GM12865 (cell line): Measurements from ENCODE around the gene SERPINB11.

ENCODE experiments used
- DNase-seq: peaks from one replicate; pipeline ENCODE4 v3.0.0; 2010; ENCODE audit warnings: low read depth
- H3K4me3 ChIP-seq: 2 replicates; pipeline ENCODE4 v1.5.1; 2011; ENCODE audit warnings: mild to moderate bottlenecking, low read depth, low read length, control low read depth
- CTCF ChIP-seq: IDR thresholded peaks from 2 replicates; pipeline ENCODE4 v1.5.1; 2011; ENCODE audit warnings: low read length, control low read depth, low read depth, inconsistent platforms; ENCODE audit not compliant: insufficient read depth; ENCODE audit errors: missing control alignments

Gene SERPINB11

GRCh38 chr18:63765837-63766236, 63.1 kb downstream of the SERPINB11 start:
- DNase-seq, result no peak
- TF ChIP-seq CTCF, result no peak
- no peak overlapping the region for H3K4me3 ChIP-seq
